Calu3 (cell line): ENCODE results near the gene TRDN. TPM values are rescaled to one million over a fixed set of nuclear protein-coding genes. Genes with fewer than 3 reads are reported as not detected.

Experiments
- BruUV-seq: library from RNA; stranded (reverse); fragments of 400-500 nt; replicated peaks from 2 replicates; lab custom pipeline; 2021; lab: Mats Ljungman, UMichigan
- CTCF ChIA-PET: fragments of 300-600 bp; sonication (Branson Sonifier 250); formaldehyde crosslinking; loops from one replicate; lab custom pipeline; 2022; ENCODE audit warnings: antibody characterized with exemption; lab: Charles Lee
- DNase-seq: peaks from one replicate; pipeline ENCODE4 v3.0.0; 2022
- H3K27ac Mint-ChIP-seq: one replicate; pipeline ENCODE4 v1.8.0; 2022; ENCODE audit warnings: mixed read lengths; ENCODE audit not compliant: unreplicated experiment
- H3K27me3 Mint-ChIP-seq: one replicate; pipeline ENCODE4 v1.8.0; 2022; ENCODE audit warnings: mixed read lengths; ENCODE audit not compliant: unreplicated experiment
- H3K36me3 Mint-ChIP-seq: one replicate; pipeline ENCODE4 v1.8.0; 2022; ENCODE audit warnings: mild to moderate bottlenecking, moderate library complexity, mixed read lengths; ENCODE audit not compliant: insufficient read depth, unreplicated experiment
- H3K4me1 Mint-ChIP-seq: one replicate; pipeline ENCODE4 v1.8.0; 2022; ENCODE audit warnings: mild to moderate bottlenecking, low read depth, mixed read lengths; ENCODE audit not compliant: unreplicated experiment
- H3K4me3 Mint-ChIP-seq: one replicate; pipeline ENCODE4 v1.8.0; 2022; ENCODE audit warnings: mild to moderate bottlenecking, low read depth, moderate library complexity, mixed read lengths; ENCODE audit not compliant: unreplicated experiment
- H3K9me3 Mint-ChIP-seq: one replicate; pipeline ENCODE4 v1.8.0; 2022; ENCODE audit warnings: low read depth, mixed read lengths; ENCODE audit not compliant: unreplicated experiment
- intact Hi-C: fragments of 100-400 bp; cut with micrococcal nuclease; formaldehyde crosslinking; loops from one replicate; pipeline ENCODE4 v1.10.0; 2022; ENCODE audit not compliant: unreplicated experiment
- total RNA-seq: library from RNA; stranded (reverse); gene quantifications from 2 replicates; pipeline ENCODE4 v1.2.3, GENCODE V29; 2022
- TF ChIP-seq, protein P1 (sequence below): fragments of 200-600 bp; IDR thresholded peaks from one replicate; pipeline ENCODE4 v1.8.0; 2022; ENCODE audit warnings: antibody characterized with exemption; ENCODE audit not compliant: unreplicated experiment

TRDN gene
- total RNA-seq, 1 experiment from 2014 or later, result not detected

DNA sequence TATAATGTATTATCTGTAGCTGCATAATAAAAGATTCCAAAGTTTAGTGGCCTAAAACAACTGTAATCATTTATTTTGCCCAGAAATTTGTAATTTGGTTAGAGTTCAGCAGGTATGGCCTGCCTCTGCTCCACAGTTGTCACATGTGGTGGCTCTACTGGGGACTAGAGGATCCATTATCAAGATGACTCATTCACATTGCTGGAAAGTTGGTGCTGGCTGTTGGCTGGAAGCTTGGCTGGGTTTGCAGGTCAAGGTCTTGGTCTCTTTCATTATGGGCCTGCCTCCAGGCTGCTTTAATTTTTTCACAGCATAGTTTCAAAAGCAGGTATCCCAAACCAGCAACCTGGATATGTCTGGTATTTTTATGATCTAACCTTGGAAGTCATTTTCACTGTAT lies 17.6 kb downstream of the TRDN start:
- no peaks in the 10 kb centered on the region for H3K27me3 Mint-ChIP-seq
- BruUV-seq, result no TSS peak
- no peak for DNase-seq
- no peaks in the 10 kb centered on the region for H3K9me3 Mint-ChIP-seq
- H3K4me3 Mint-ChIP-seq, result no peak overlapping the region
- intact Hi-C loops, result no loop called here
- no peaks in the 10 kb centered on the region for H3K4me1 Mint-ChIP-seq
- H3K36me3 Mint-ChIP-seq, result no peaks in the 10 kb centered on the region
- H3K27ac Mint-ChIP-seq, result no peak overlapping the region
- CTCF ChIA-PET, result no interaction called here
- TF ChIP-seq, protein P1, sequence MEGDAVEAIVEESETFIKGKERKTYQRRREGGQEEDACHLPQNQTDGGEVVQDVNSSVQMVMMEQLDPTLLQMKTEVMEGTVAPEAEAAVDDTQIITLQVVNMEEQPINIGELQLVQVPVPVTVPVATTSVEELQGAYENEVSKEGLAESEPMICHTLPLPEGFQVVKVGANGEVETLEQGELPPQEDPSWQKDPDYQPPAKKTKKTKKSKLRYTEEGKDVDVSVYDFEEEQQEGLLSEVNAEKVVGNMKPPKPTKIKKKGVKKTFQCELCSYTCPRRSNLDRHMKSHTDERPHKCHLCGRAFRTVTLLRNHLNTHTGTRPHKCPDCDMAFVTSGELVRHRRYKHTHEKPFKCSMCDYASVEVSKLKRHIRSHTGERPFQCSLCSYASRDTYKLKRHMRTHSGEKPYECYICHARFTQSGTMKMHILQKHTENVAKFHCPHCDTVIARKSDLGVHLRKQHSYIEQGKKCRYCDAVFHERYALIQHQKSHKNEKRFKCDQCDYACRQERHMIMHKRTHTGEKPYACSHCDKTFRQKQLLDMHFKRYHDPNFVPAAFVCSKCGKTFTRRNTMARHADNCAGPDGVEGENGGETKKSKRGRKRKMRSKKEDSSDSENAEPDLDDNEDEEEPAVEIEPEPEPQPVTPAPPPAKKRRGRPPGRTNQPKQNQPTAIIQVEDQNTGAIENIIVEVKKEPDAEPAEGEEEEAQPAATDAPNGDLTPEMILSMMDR, result no peak

DNA sequence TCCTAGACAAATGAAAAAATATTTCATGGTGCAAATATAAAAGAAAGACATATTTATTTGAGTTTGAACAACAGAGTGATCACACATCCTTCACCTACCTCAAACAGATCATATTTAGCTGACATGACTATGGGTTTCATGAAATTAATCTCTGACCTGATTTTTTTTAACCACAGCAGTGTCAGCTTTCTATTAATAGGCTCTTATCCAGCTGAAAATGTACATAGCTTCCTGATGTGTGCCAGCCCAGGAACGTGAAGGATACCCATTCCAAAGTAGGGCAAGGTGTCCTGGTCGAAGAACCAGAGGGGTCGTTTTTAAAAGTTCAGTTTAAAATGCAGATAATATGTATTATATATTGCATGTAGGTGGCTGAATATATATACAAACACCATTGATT lies 19.8 kb downstream of the TRDN start:
- Mint-ChIP-seq H3K27ac (no peak overlapping the region), H3K4me1 (no peaks in the 10 kb centered on the region), H3K36me3 (no peaks in the 10 kb centered on the region), H3K9me3 (no peaks in the 10 kb centered on the region), H3K4me3 (no peak overlapping the region), H3K27me3 (no peaks in the 10 kb centered on the region)
- TF ChIP-seq, protein P1, result no peak
- no TSS peak for BruUV-seq
- DNase-seq, result no peak
- intact Hi-C loops, result no loop called here
- CTCF ChIA-PET, result no interaction called here

DNA sequence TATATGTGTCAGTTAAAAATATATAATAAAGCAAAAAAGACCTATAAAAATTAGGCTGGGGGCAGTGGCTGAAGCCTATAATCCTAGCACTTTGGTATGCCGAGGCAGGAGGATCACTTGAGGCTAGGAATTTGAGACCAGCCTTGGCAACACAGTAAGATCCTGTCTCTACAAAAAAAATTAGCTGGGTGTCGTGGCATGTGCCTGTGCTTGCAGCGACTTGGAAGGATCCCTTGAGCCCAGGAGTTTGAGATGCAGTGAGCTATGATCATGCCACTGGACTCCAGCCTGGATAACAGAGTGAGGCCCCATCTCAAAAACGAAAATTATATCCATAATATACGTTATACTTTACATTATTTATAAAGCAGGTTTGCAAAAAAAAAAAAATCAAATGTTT lies 20.7 kb downstream of the TRDN start:
- intact Hi-C loops, result no loop called here
- CTCF ChIA-PET, result no interaction called here
- DNase-seq, result no peak

DNA sequence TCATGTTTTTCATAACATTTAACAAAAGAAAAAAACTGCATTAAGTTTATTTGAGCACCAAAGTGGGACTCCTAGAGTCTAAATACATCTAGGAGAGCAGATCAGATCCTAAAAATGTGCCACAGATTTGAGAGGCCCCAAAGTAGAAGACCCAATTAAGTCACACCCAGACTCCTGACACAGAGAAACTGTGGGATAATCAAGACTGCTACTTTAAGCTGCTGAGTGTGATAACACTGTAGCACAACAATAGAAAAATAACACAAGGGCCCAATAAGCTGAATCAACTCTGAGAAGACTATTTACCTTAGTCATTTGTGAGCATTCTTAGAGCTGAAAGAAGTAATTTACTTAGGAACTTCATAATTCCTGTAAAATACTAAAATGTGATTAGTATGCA lies 26.0 kb downstream of the TRDN start:
- Mint-ChIP-seq H3K4me1 (no peaks in the 10 kb centered on the region), H3K9me3 (no peaks in the 10 kb centered on the region), H3K27ac (no peak overlapping the region), H3K36me3 (no peaks in the 10 kb centered on the region), H3K27me3 (no peaks in the 10 kb centered on the region), H3K4me3 (no peak overlapping the region)
- no TSS peak for BruUV-seq
- DNase-seq, result no peak
- TF ChIP-seq, protein P1, result no peak
- CTCF ChIA-PET, result no interaction called here
- intact Hi-C loops, result no loop called here

More for the DNA sequence above, 20.7 kb downstream of the TRDN start:
- Mint-ChIP-seq H3K27ac (no peak overlapping the region), H3K4me3 (no peak overlapping the region), H3K9me3 (no peaks in the 10 kb centered on the region), H3K27me3 (no peaks in the 10 kb centered on the region), H3K4me1 (no peaks in the 10 kb centered on the region), H3K36me3 (no peaks in the 10 kb centered on the region)
- TF ChIP-seq, protein P1, result no peak
- no TSS peak for BruUV-seq
